ENCODE data around the gene PFDN5. TPM values are rescaled to one million over a fixed set of nuclear protein-coding genes. Genes with fewer than 3 reads are reported as not detected.

The PFDN5 gene
- total and polyA plus RNA-seq, 2 experiments from 2014 or later, result 199 to 567 TPM

DNA sequence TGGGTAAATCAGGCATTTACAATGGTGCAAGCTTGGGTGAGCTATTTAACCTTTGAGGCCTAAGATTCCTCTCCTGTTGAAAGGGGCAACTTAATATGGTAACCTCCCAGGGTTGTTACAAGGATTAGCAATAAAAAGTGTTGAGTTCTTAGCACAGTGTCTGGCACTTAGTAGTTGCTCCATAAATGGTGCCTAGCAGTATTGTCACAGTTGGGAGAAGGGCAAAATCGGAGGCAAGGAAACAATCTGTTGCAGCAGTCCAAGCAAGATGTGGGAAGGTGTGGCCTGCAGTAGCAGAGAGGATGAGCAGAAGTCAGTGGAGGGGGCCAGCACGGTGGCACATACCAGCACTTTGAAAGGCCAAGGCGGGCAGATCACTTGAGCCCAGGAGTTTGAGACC lies 48.1 kb downstream of the PFDN5 start:
- Histone ChIP-seq H3K27me3 (ENCODE audit: insufficient read depth) (peaks cover 40% of the 10 kb centered on the region), H3K4me3 (no peak overlapping the region), H3F3A (replicated peaks; ENCODE audit: low read depth) (0 out of 2 replicates have a peak, but pooled peaks cover 8% of the 10 kb centered on the region), H3K9me2 (ENCODE audit: insufficient read depth) (no peaks in the 10 kb centered on the region), H3K27ac (ENCODE audit: low read depth) (no peak overlapping the region), H2AFZ (no peak overlapping the region), H3K4me2 (no peak overlapping the region), H3K79me2 (replicated peaks; ENCODE audit: insufficient read depth) (no peaks in the 10 kb centered on the region), H3K36me3 (ENCODE audit: insufficient read depth) (no peaks in the 10 kb centered on the region), H4K20me1 (replicated peaks; ENCODE audit: insufficient read depth) (no peaks in the 10 kb centered on the region), H3K4me1 (ENCODE audit: insufficient read depth) (peaks cover 28% of the 10 kb centered on the region)
- ATAC-seq (no peak), DNase-seq (ENCODE audit: low spot score) (no peak)
- H3K4me3 Mint-ChIP-seq, result peak overlapping the region; percentile 9; the same call in 2 of the 3 replicates
- H3K9me3 Mint-ChIP-seq, result peaks cover 4% of the 10 kb centered on the region; the same call in 1 of the 3 replicates
- H3K27me3 Mint-ChIP-seq (ENCODE audit: insufficient read depth, low read depth, poor library complexity), result peaks cover 14% of the 10 kb centered on the region
- H3K36me3 Mint-ChIP-seq (ENCODE audit: low read depth), result no peaks in the 10 kb centered on the region
- H3K27ac Mint-ChIP-seq, result no peak overlapping the region
- H3K4me1 Mint-ChIP-seq, result peaks cover 10% of the 10 kb centered on the region; the same call in 2 of the 3 replicates
- no peak for TF ChIP-seq NANOG (IDR thresholded peaks at IDR 0.05; ENCODE audit: borderline replicate concordance)
- TF ChIP-seq POLR2AphosphoS5 (IDR thresholded peaks at IDR 0.05; ENCODE audit: low read depth), result no peak
- TF ChIP-seq ZNF331 (CRISPR knock-in tag; IDR thresholded peaks at IDR 0.05; ENCODE audit: low read depth), result no peak
- TF ChIP-seq JUNB (IDR thresholded peaks at IDR 0.05; ENCODE audit: unreplicated experiment), result no peak
- TF ChIP-seq, protein P1, sequence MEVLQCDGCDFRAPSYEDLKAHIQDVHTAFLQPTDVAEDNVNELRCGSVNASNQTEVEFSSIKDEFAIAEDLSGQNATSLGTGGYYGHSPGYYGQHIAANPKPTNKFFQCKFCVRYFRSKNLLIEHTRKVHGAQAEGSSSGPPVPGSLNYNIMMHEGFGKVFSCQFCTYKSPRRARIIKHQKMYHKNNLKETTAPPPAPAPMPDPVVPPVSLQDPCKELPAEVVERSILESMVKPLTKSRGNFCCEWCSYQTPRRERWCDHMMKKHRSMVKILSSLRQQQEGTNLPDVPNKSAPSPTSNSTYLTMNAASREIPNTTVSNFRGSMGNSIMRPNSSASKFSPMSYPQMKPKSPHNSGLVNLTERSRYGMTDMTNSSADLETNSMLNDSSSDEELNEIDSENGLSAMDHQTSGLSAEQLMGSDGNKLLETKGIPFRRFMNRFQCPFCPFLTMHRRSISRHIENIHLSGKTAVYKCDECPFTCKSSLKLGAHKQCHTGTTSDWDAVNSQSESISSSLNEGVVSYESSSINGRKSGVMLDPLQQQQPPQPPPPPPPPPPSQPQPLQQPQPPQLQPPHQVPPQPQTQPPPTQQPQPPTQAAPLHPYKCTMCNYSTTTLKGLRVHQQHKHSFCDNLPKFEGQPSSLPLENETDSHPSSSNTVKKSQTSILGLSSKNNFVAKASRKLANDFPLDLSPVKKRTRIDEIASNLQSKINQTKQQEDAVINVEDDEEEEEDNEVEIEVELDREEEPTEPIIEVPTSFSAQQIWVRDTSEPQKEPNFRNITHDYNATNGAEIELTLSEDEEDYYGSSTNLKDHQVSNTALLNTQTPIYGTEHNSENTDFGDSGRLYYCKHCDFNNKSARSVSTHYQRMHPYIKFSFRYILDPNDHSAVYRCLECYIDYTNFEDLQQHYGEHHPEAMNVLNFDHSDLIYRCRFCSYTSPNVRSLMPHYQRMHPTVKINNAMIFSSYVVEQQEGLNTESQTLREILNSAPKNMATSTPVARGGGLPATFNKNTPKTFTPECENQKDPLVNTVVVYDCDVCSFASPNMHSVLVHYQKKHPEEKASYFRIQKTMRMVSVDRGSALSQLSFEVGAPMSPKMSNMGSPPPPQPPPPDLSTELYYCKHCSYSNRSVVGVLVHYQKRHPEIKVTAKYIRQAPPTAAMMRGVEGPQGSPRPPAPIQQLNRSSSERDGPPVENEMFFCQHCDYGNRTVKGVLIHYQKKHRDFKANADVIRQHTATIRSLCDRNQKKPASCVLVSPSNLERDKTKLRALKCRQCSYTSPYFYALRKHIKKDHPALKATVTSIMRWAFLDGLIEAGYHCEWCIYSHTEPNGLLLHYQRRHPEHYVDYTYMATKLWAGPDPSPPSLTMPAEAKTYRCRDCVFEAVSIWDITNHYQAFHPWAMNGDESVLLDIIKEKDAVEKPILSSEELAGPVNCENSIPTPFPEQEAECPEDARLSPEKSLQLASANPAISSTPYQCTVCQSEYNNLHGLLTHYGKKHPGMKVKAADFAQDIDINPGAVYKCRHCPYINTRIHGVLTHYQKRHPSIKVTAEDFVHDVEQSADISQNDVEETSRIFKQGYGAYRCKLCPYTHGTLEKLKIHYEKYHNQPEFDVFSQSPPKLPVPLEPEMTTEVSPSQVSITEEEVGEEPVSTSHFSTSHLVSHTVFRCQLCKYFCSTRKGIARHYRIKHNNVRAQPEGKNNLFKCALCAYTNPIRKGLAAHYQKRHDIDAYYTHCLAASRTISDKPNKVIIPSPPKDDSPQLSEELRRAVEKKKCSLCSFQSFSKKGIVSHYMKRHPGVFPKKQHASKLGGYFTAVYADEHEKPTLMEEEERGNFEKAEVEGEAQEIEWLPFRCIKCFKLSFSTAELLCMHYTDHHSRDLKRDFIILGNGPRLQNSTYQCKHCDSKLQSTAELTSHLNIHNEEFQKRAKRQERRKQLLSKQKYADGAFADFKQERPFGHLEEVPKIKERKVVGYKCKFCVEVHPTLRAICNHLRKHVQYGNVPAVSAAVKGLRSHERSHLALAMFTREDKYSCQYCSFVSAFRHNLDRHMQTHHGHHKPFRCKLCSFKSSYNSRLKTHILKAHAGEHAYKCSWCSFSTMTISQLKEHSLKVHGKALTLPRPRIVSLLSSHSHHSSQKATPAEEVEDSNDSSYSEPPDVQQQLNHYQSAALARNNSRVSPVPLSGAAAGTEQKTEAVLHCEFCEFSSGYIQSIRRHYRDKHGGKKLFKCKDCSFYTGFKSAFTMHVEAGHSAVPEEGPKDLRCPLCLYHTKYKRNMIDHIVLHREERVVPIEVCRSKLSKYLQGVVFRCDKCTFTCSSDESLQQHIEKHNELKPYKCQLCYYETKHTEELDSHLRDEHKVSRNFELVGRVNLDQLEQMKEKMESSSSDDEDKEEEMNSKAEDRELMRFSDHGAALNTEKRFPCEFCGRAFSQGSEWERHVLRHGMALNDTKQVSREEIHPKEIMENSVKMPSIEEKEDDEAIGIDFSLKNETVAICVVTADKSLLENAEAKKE (CRISPR knock-in tag; IDR thresholded peaks at IDR 0.05), result no peak
- TF ChIP-seq EZH2phosphoT487 (IDR thresholded peaks at IDR 0.05; ENCODE audit: unreplicated experiment), result no peak
- TF ChIP-seq STAT1 (IDR thresholded peaks at IDR 0.05; ENCODE audit: unreplicated experiment), result no peak
- TF ChIP-seq ZNF114 (CRISPR knock-in tag; IDR thresholded peaks at IDR 0.05), result no peak

Data from GM23338 (cell line).